ENCODE data around the gene TMEM217.

DNA sequence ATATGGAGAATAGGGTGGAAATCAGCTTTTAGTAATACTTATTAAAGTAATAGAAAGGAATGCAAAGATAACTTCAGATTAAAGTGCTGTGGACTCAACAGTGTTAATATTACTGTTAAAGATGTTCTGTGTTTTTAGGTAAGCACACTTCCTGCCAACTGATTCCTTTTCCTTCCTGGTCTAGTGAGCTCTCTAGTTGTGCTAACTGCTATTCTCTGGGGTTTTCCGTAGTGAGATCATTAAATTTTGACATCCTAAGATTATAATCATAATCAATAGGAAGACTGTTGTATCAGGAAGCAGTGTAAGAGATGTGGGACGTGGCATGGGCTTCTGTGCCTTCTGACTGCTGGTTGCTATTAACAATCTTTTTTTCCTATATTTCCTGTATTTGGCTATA lies 1.2 kb upstream of the TMEM217 start:
- TF ChIP-seq EZH2 (IDR thresholded peaks at IDR 0.05) (no peak), POLR2AphosphoS5 (IDR thresholded peaks at IDR 0.05; ENCODE audit: borderline replicate concordance, low read depth, low read length) (no peak)

Data from SK-N-MC (cell line).